DND-41 (cell line): ENCODE measurements around the gene POU6F2.

Experiments used
- ATAC-seq: fragments of 200-7000 bp; cut with Tn5 transposase; 3 replicates; pipeline ENCODE4 v1.9.1; 2021; ENCODE audit warnings: low read depth; ENCODE audit not compliant: insufficient read depth
- DNase-seq: peaks from one replicate; pipeline ENCODE4 v3.0.0-alpha.2; 2020
- H2AFZ ChIP-seq: 2 replicates; pipeline ENCODE4 v1.6.0; 2012; ENCODE audit warnings: low read depth, low read length
- H3K27ac ChIP-seq: 2 replicates; pipeline ENCODE4 v1.5.1; 2012; ENCODE audit warnings: low read length, inconsistent platforms
- H3K27me3 ChIP-seq: fragments of 200-600 bp; sonication (generic); 2 replicates; pipeline ENCODE4 v1.6.0; 2012; ENCODE audit warnings: low read length, mild to moderate bottlenecking, inconsistent platforms; ENCODE audit not compliant: insufficient read depth, poor library complexity
- H3K36me3 ChIP-seq: 2 replicates; pipeline ENCODE4 v1.5.1; 2012; ENCODE audit warnings: low read length, inconsistent platforms; ENCODE audit not compliant: insufficient read depth
- H3K4me1 ChIP-seq: 2 replicates; pipeline ENCODE4 v1.5.1; 2012; ENCODE audit warnings: mild to moderate bottlenecking, low read length; ENCODE audit not compliant: insufficient read depth
- H3K4me2 ChIP-seq: 2 replicates; pipeline ENCODE4 v1.6.0; 2012; ENCODE audit warnings: mild to moderate bottlenecking, moderate library complexity, low read length, inconsistent platforms; ENCODE audit not compliant: insufficient read depth
- H3K4me3 ChIP-seq, 2 experiments: fragments of 200-600 bp in 1 of 2; shearing (Covaris generic) in 1 of 2; 2 replicates each; pipeline ENCODE4 v1.5.1; 2012 to 2016; ENCODE audit warnings: inconsistent platforms in 2 of 2, low read length in 2 of 2, mild to moderate bottlenecking in 2 of 2, low read depth in 1 of 2, moderate library complexity in 1 of 2
- H3K79me2 ChIP-seq: 2 replicates; pipeline ENCODE4 v1.6.0; 2012; ENCODE audit warnings: low read length, inconsistent platforms; ENCODE audit not compliant: insufficient read depth
- H3K9ac ChIP-seq: 2 replicates; pipeline ENCODE4 v1.6.0; 2012; ENCODE audit warnings: low read depth, mild to moderate bottlenecking, inconsistent platforms, low read length, moderate library complexity
- H3K9me3 ChIP-seq: 2 replicates; pipeline ENCODE4 v1.5.1; 2012; ENCODE audit warnings: low read length, moderate library complexity, mild to moderate bottlenecking, inconsistent platforms; ENCODE audit not compliant: insufficient read depth, severe bottlenecking
- H4K20me1 ChIP-seq: 2 replicates; pipeline ENCODE4 v1.6.0; 2012; ENCODE audit warnings: low read length; ENCODE audit not compliant: insufficient read depth
- CTCF ChIP-seq: IDR thresholded peaks from 2 replicates; pipeline ENCODE4 v1.5.1; 2012; ENCODE audit warnings: borderline replicate concordance, low read length, moderate library complexity, mild to moderate bottlenecking; ENCODE audit not compliant: poor library complexity, severe bottlenecking; ENCODE audit errors: extremely low read depth
- EZH2 ChIP-seq: IDR thresholded peaks from 3 replicates; pipeline ENCODE4 v1.6.1; 2012; ENCODE audit warnings: borderline replicate concordance, low read depth, mild to moderate bottlenecking, moderate library complexity, low read length, inconsistent platforms; ENCODE audit not compliant: severe bottlenecking

Gene POU6F2

GRCh38 chr7:39336442-39336841 lies 358.7 kb downstream of the POU6F2 start:
- Histone ChIP-seq H3K9ac (no peak overlapping the region), H3K4me3 (no peak overlapping the region), H3K27me3 (peaks cover 7% of the 10 kb centered on the region), H3K4me2 (no peak overlapping the region), H3K4me1 (no peaks in the 10 kb centered on the region), H3K79me2 (no peaks in the 10 kb centered on the region), H3K27ac (no peak overlapping the region), H4K20me1 (no peaks in the 10 kb centered on the region), H2AFZ (no peak overlapping the region), H3K9me3 (no peaks in the 10 kb centered on the region), H3K36me3 (no peaks in the 10 kb centered on the region)
- no peak for TF ChIP-seq CTCF
- no peak for TF ChIP-seq EZH2
- ATAC-seq (no peak), DNase-seq (no peak)

- TF ChIP-seq EZH2 = no peak
- TF ChIP-seq CTCF = no peak
- H3K36me3 ChIP-seq = no peaks in the 10 kb centered on the region
- no peaks in the 10 kb centered on the region for H3K9me3 ChIP-seq
- no peak overlapping the region for H3K4me3 ChIP-seq
- H3K4me1 ChIP-seq = no peaks in the 10 kb centered on the region
- no peak overlapping the region for H3K27ac ChIP-seq
- ATAC-seq (no peak), DNase-seq (no peak)
- no peak overlapping the region for H2AFZ ChIP-seq
- no peaks in the 10 kb centered on the region for H3K79me2 ChIP-seq
- no peaks in the 10 kb centered on the region for H4K20me1 ChIP-seq
- no peak overlapping the region for H3K4me2 ChIP-seq
- no peak overlapping the region for H3K9ac ChIP-seq
- peaks cover 5% of the 10 kb centered on the region for H3K27me3 ChIP-seq
Measured at GRCh38 chr7:39338716-39339115, 361.0 kb downstream of the POU6F2 start.

- no peak for DNase-seq
- no peaks in the 10 kb centered on the region for H3K36me3 ChIP-seq
- H3K9me3 ChIP-seq = no peaks in the 10 kb centered on the region
- no peaks in the 10 kb centered on the region for H3K79me2 ChIP-seq
- H3K4me2 ChIP-seq = no peak overlapping the region
- H2AFZ ChIP-seq = no peak overlapping the region
- no peak overlapping the region for H3K27ac ChIP-seq
- H3K4me3 ChIP-seq = no peak overlapping the region
- H3K4me1 ChIP-seq = no peaks in the 10 kb centered on the region
- H3K9ac ChIP-seq = no peak overlapping the region
- ATAC-seq = no peak
- TF ChIP-seq EZH2 = no peak
- no peak for TF ChIP-seq CTCF
- H4K20me1 ChIP-seq = no peaks in the 10 kb centered on the region
- peaks cover 5% of the 10 kb centered on the region for H3K27me3 ChIP-seq
Measured at GRCh38 chr7:39339591-39339990, 361.9 kb downstream of the POU6F2 start.

- H3K4me3 ChIP-seq = no peak overlapping the region
- H3K27ac ChIP-seq = no peak overlapping the region
- peaks cover 5% of the 10 kb centered on the region for H3K27me3 ChIP-seq
- no peak overlapping the region for H3K9ac ChIP-seq
- no peak for ATAC-seq
- no peaks in the 10 kb centered on the region for H3K9me3 ChIP-seq
- no peaks in the 10 kb centered on the region for H3K36me3 ChIP-seq
- no peaks in the 10 kb centered on the region for H3K4me1 ChIP-seq
- H2AFZ ChIP-seq = no peak overlapping the region
- TF ChIP-seq EZH2 (no peak), CTCF (no peak)
- no peak for DNase-seq
- no peaks in the 10 kb centered on the region for H4K20me1 ChIP-seq
- no peak overlapping the region for H3K4me2 ChIP-seq
- no peaks in the 10 kb centered on the region for H3K79me2 ChIP-seq
Measured at GRCh38 chr7:39341083-39341482, 363.4 kb downstream of the POU6F2 start.
